A549 (cell line): ENCODE results near the gene FUT8. TPM values are rescaled to one million over a fixed set of nuclear protein-coding genes. Genes with fewer than 3 reads are reported as not detected.

ENCODE experiments used
- ATAC-seq, 2 experiments: fragments of 200-7000 bp in 1 of 2; fragments of >200 bp in 1 of 2; cut with Nextera tagmentation in 1 of 2; cut with Tn5 transposase in 1 of 2; 3 replicates each; pipeline versions ENCODE4 v1.8.0 to v1.9.1; 2018 to 2020; ENCODE audit warnings: mild to moderate bottlenecking in 1 of 2, moderate library complexity in 1 of 2
- CTCF ChIA-PET: fragments of 300-600 bp; sonication (Branson Sonifier 250); formaldehyde crosslinking; extraction: SDS; loops from one replicate; lab custom pipeline; 2021; ENCODE audit warnings: antibody characterized with exemption, inconsistent platforms; lab: Yijun Ruan, JAX
- POLR2A ChIA-PET: fragments of 350-600 bp; formaldehyde crosslinking; extraction: SDS; loops from one replicate; lab custom pipeline; 2021; ENCODE audit warnings: antibody characterized with exemption, inconsistent platforms; lab: Yijun Ruan, JAX
- DNase-seq, 2 experiments: peaks; one replicate each; pipeline versions ENCODE4 v3.0.0 to v3.0.0-alpha.2; 2011 to 2016; ENCODE audit warnings: low read depth in 1 of 2, low spot score in 1 of 2
- FAIRE-seq: peaks from 2 replicates; lab custom pipeline; 2011; peaks lifted over from hg19 to GRCh38; lab: Jason Lieb, UNC
- H3K27ac ChIP-seq, 2 experiments: fragments of >200 bp; sonication (Bioruptor Twin); formaldehyde crosslinking; 3 replicates each; pipeline ENCODE4 v1.5.1; 2016 to 2017
- H3K4me1 ChIP-seq: fragments of >200 bp; sonication (Bioruptor Twin); formaldehyde crosslinking; 3 replicates; pipeline ENCODE4 v1.6.1; 2016
- H3K4me2 ChIP-seq: fragments of >200 bp; sonication (Bioruptor Twin); formaldehyde crosslinking; 3 replicates; pipeline ENCODE4 v1.6.1; 2016
- H3K4me3 ChIP-seq: fragments of >200 bp; sonication (Bioruptor Twin); formaldehyde crosslinking; 3 replicates; pipeline ENCODE4 v1.5.1; 2016
- H3K9me3 ChIP-seq: fragments of >200 bp; sonication (Bioruptor Twin); formaldehyde crosslinking; 3 replicates; pipeline ENCODE4 v1.6.1; 2016
- CEBPB ChIP-seq, 2 experiments: fragments of >200 bp in 1 of 2; sonication (Bioruptor Twin) in 1 of 2; formaldehyde crosslinking in 1 of 2; IDR thresholded peaks; 2 replicates each; pipeline ENCODE4 v1.6.1; 2012 to 2016
- CHD4 ChIP-seq: fragments of 200-600 bp; sonication (generic); IDR thresholded peaks from 2 replicates; pipeline ENCODE4 v1.6.1; 2016; ENCODE audit warnings: antibody characterized with exemption, mild to moderate bottlenecking, borderline replicate concordance
- FOXS1 ChIP-seq: fragments of 250-450 bp; sonication (Bioruptor Pico); IDR thresholded peaks from 2 replicates; pipeline ENCODE4 v1.5.0; 2020; ENCODE audit warnings: mild to moderate bottlenecking, moderate library complexity
- GATA3 ChIP-seq: IDR thresholded peaks from 2 replicates; pipeline ENCODE4 v1.6.1; 2012; ENCODE audit warnings: borderline replicate concordance
- HOXB13 ChIP-seq: fragments of 250-450 bp; sonication (Bioruptor Pico); IDR thresholded peaks from 2 replicates; pipeline ENCODE4 v1.5.0; 2020; ENCODE audit warnings: low read depth, mild to moderate bottlenecking, moderate library complexity
- KDM1A ChIP-seq: fragments of 200-600 bp; sonication (generic); IDR thresholded peaks from 2 replicates; pipeline ENCODE4 v1.6.1; 2016; ENCODE audit warnings: low read depth, mild to moderate bottlenecking
- MAZ ChIP-seq: fragments of 150-350 bp; IDR thresholded peaks from 2 replicates; pipeline ENCODE4 v1.6.1; 2014; ENCODE audit warnings: antibody characterized with exemption, low read depth, low read length, borderline replicate concordance
- NFE2L2 ChIP-seq: fragments of 150-350 bp; conservative IDR thresholded peaks from 2 replicates; pipeline ENCODE4 v1.6.1; 2014; ENCODE audit warnings: low read length
- NPAS2 ChIP-seq: fragments of 250-450 bp; sonication (Bioruptor Pico); IDR thresholded peaks from 2 replicates; pipeline ENCODE4 v1.8.0; 2022; ENCODE audit warnings: mild to moderate bottlenecking, moderate library complexity, borderline replicate concordance
- POLR2AphosphoS2 ChIP-seq: conservative IDR thresholded peaks from 2 replicates; pipeline ENCODE4 v1.6.1; 2012; ENCODE audit warnings: low read length, improper control_type of control experiment, inconsistent platforms
- RAD21 ChIP-seq, 2 experiments: fragments of >200 bp in 1 of 2; sonication (Bioruptor Twin) in 1 of 2; formaldehyde crosslinking in 1 of 2; IDR thresholded peaks in 1 of 2; conservative IDR thresholded peaks in 1 of 2; 2 replicates in 1 of 2; 3 replicates in 1 of 2; pipeline ENCODE4 v1.6.1; 2012 to 2018; ENCODE audit warnings: inconsistent platforms in 1 of 2
- RARB ChIP-seq: fragments of 250-450 bp; sonication (Bioruptor Pico); IDR thresholded peaks from 2 replicates; pipeline ENCODE4 v1.8.0; 2021; ENCODE audit warnings: mild to moderate bottlenecking, moderate library complexity
- RNF2 ChIP-seq: fragments of 200-600 bp; sonication (generic); IDR thresholded peaks from 2 replicates; pipeline ENCODE4 v1.6.1; 2016; ENCODE audit warnings: low read depth, mild to moderate bottlenecking, antibody characterized with exemption, moderate library complexity, borderline replicate concordance
- SMC3 ChIP-seq: fragments of >200 bp; sonication (Bioruptor Twin); formaldehyde crosslinking; IDR thresholded peaks from 3 replicates; pipeline ENCODE4 v1.6.1; 2018; ENCODE audit warnings: inconsistent platforms
- TFCP2L1 ChIP-seq: fragments of 250-450 bp; sonication (Bioruptor Pico); IDR thresholded peaks from 2 replicates; pipeline ENCODE4 v1.5.0; 2021; ENCODE audit warnings: mild to moderate bottlenecking
- ZSCAN20 ChIP-seq: fragments of 250-450 bp; sonication (Bioruptor Pico); IDR thresholded peaks from 2 replicates; pipeline ENCODE4 v1.8.0; 2022; ENCODE audit warnings: mild to moderate bottlenecking, moderate library complexity
- WGBS: methylation state at CpG from one replicate; pipeline ENCODE4 v1.1.6; 2017; ENCODE audit errors: missing lambda C conversion rate; 5-methylcytosine and 5-hydroxymethylcytosine counted together
- polyA plus RNA-seq, 4 experiments: library from polyadenylated mRNA; depleted of rRNA in 3 of 4; stranded (reverse); fragments of >200 nt; fragmentation: RNase III in 1 of 4; extraction: RNeasy Plus Mini Kit Qiagen cat#74134 plus additional on column Dnase treatment in 1 of 4; gene quantifications; 2 replicates in 3 of 4; 3 replicates in 1 of 4; pipeline ENCODE4 v1.2.3, GENCODE V29; 2011 to 2017
- TF ChIP-seq, protein P1 (sequence below): fragments of 250-450 bp; sonication (Bioruptor Pico); IDR thresholded peaks from 2 replicates; pipeline ENCODE4 v1.5.0; 2021; ENCODE audit warnings: mild to moderate bottlenecking, moderate library complexity, borderline replicate concordance

Gene FUT8
- polyA plus RNA-seq, 2 of the 4 experiments (the other 2 are of a cell fraction) = 20.3 to 22.9 TPM

GRCh38 chr14:65748796-65749195 is 336.3 kb downstream of the FUT8 start:
- CTCF ChIA-PET = interaction anchor here (1.1 kb wide), 1 partner anchor 10 kb away, joined by 3 read pairs; no protein-coding TSS in a partner anchor
- no peaks in the 10 kb centered on the region for H3K4me1 ChIP-seq
- no peaks in the 10 kb centered on the region for H3K9me3 ChIP-seq
- no peak for DNase-seq
- WGBS = 88% methylated on average over 2 of the region's 2 CpGs
- POLR2A ChIA-PET = no interaction called here
- H3K27ac ChIP-seq = no peak overlapping the region
- FAIRE-seq = no peak
- ATAC-seq = no peak
- no peak overlapping the region for H3K4me3 ChIP-seq
- no peak overlapping the region for H3K4me2 ChIP-seq
- TF ChIP-seq MAZ = no peak
- TF ChIP-seq CHD4 = no peak
- TF ChIP-seq FOXS1 = no peak
- TF ChIP-seq GATA3 = no peak
- no peak for TF ChIP-seq RAD21 (conservative IDR thresholded peaks at IDR 0.05 in 1 of 2, IDR thresholded peaks at IDR 0.05 in 1 of 2)
- TF ChIP-seq, protein P1, sequence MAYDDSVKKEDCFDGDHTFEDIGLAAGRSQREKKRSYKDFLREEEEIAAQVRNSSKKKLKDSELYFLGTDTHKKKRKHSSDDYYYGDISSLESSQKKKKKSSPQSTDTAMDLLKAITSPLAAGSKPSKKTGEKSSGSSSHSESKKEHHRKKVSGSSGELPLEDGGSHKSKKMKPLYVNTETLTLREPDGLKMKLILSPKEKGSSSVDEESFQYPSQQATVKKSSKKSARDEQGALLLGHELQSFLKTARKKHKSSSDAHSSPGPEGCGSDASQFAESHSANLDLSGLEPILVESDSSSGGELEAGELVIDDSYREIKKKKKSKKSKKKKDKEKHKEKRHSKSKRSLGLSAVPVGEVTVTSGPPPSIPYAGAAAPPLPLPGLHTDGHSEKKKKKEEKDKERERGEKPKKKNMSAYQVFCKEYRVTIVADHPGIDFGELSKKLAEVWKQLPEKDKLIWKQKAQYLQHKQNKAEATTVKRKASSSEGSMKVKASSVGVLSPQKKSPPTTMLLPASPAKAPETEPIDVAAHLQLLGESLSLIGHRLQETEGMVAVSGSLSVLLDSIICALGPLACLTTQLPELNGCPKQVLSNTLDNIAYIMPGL = no peak
- no peak for TF ChIP-seq TFCP2L1 (CRISPR knock-in tag)
- TF ChIP-seq NPAS2 (CRISPR knock-in tag) = no peak
- TF ChIP-seq HOXB13 (CRISPR knock-in tag) = no peak

- DNase-seq (no peak), ATAC-seq (no peak), FAIRE-seq (no peak)
- Histone ChIP-seq H3K4me1 (no peaks in the 10 kb centered on the region), H3K9me3 (no peaks in the 10 kb centered on the region), H3K4me2 (no peak overlapping the region), H3K27ac (no peak overlapping the region), H3K4me3 (no peak overlapping the region)
- POLR2A ChIA-PET = no interaction called here
- 91% methylated on average over 3 of the region's 3 CpGs for WGBS
- CTCF ChIA-PET = interaction anchor here (1.1 kb wide), 2 partner anchors 10 to 579 kb away, joined by 3 to 4 read pairs; no protein-coding TSS in a partner anchor
- TF ChIP-seq RNF2 = no peak
Observed at GRCh38 chr14:65749287-65749686, 336.8 kb downstream of the FUT8 start.

GRCh38 chr14:65750906-65751305 is 338.4 kb downstream of the FUT8 start:
- WGBS = 61% methylated on average over 1 of the region's 1 CpG
- DNase-seq = no peak
- Histone ChIP-seq H3K9me3 (no peaks in the 10 kb centered on the region), H3K4me1 (no peaks in the 10 kb centered on the region), H3K4me3 (no peak overlapping the region), H3K27ac (no peak overlapping the region), H3K4me2 (no peak overlapping the region)
- POLR2A ChIA-PET = no interaction called here
- no peak for FAIRE-seq
- CTCF ChIA-PET = interaction anchor here (1.2 to 1.4 kb wide), 2 partner anchors 10 to 15 kb away, joined by 3 read pairs; no protein-coding TSS in a partner anchor
- no peak for TF ChIP-seq SMC3
- no peak for ATAC-seq

DNA sequence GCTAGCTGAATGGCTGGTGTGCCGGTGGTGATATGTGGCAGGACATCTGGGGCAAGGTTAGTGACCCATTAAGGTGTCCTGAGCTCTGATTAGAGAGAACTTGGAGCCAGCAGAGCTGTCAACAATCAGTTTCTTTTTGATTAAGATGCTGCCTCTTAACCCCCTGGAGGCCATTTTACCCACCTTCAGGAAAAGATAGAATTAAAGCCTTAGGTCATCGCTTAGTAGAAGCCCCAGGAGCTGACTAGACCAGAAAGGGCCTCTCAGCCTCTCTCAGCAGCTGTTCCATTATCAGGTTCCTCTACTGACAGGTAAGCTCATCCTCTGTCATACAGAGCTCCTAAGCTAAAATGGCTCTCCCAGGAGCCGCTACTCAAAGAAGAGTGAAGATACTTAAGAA is 339.0 kb downstream of the FUT8 start:
- 82% methylated on average over 3 of the region's 3 CpGs for WGBS
- Histone ChIP-seq H3K4me3 (no peak overlapping the region), H3K9me3 (no peaks in the 10 kb centered on the region), H3K27ac (no peak overlapping the region), H3K4me1 (no peaks in the 10 kb centered on the region), H3K4me2 (no peak overlapping the region)
- ATAC-seq = no peak
- CTCF ChIA-PET = interaction anchor here (0.7 to 1.4 kb wide), 4 partner anchors 10 to 1810 kb away, joined by 3 read pairs; no protein-coding TSS in a partner anchor
- no peak for FAIRE-seq
- DNase-seq = no peak
- no peak for TF ChIP-seq KDM1A
- POLR2A ChIA-PET = no interaction called here

- WGBS = 76% methylated on average over 5 of the region's 5 CpGs
- H3K4me3 ChIP-seq = no peak overlapping the region
- DNase-seq = no peak
- H3K4me1 ChIP-seq = no peaks in the 10 kb centered on the region
- ChIA-PET CTCF (no interaction called here), POLR2A (no interaction called here)
- no peak for FAIRE-seq
- H3K9me3 ChIP-seq = no peaks in the 10 kb centered on the region
- no peak for TF ChIP-seq KDM1A
- TF ChIP-seq, protein P1 = no peak
- TF ChIP-seq ZSCAN20 (CRISPR knock-in tag) = no peak
- no peak for TF ChIP-seq RARB (CRISPR knock-in tag)
- no peak for TF ChIP-seq CEBPB (IDR thresholded peaks at IDR 0.05)
- no peak for TF ChIP-seq POLR2AphosphoS2
- no peak for TF ChIP-seq NFE2L2
- H3K4me2 ChIP-seq = no peak overlapping the region
- no peak overlapping the region for H3K27ac ChIP-seq
- ATAC-seq = no peak
Observed at GRCh38 chr14:65753061-65753460, 340.5 kb downstream of the FUT8 start.
